Measurements from ENCODE around the gene NWD2.

Gene NWD2

GRCh38 chr4:37320513-37321235 is 76.1 kb downstream of the NWD2 start:
- TF ChIP-seq ZNF426 (tag by site-specific recombination; IDR thresholded peaks at IDR 0.05) (no peak), ZSCAN4 (tag by site-specific recombination; IDR thresholded peaks at IDR 0.05) (no peak)
- POLR2A ChIA-PET: no interaction called here
- H3K4me3 ChIP-seq (ENCODE audit: low read depth, low read length): no peak overlapping the region
- CTCF ChIA-PET: no interaction called here
- no peaks in the 10 kb centered on the region for H3K4me1 ChIP-seq (ENCODE audit: control insufficient read depth, insufficient read depth, low read length)
- no peak overlapping the region for H3K27ac ChIP-seq (ENCODE audit: extremely low read depth, low read depth, low read length)
- no peaks in the 10 kb centered on the region for H3K9me3 ChIP-seq (ENCODE audit: control insufficient read depth, insufficient read depth, low read depth, low read length)
- no peaks in the 10 kb centered on the region for H3K36me3 ChIP-seq (ENCODE audit: control insufficient read depth in 2 of 2, insufficient read depth in 1 of 2, low read length in 2 of 2)

- Histone ChIP-seq H3K36me3 (ENCODE audit: control insufficient read depth in 2 of 2, insufficient read depth in 1 of 2, low read length in 2 of 2) (no peaks in the 10 kb centered on the region), H3K27ac (ENCODE audit: extremely low read depth, low read depth, low read length) (no peak overlapping the region), H3K9me3 (ENCODE audit: control insufficient read depth, insufficient read depth, low read depth, low read length) (no peaks in the 10 kb centered on the region), H3K4me1 (ENCODE audit: control insufficient read depth, insufficient read depth, low read length) (no peaks in the 10 kb centered on the region), H3K4me3 (ENCODE audit: low read depth, low read length) (no peak overlapping the region)
- POLR2A ChIA-PET: no interaction called here
- CTCF ChIA-PET: no interaction called here
- TF ChIP-seq ZNF169 (tag by site-specific recombination; IDR thresholded peaks at IDR 0.05): no peak
- no peak for TF ChIP-seq ZNF513 (tag by site-specific recombination; IDR thresholded peaks at IDR 0.05)
- no peak for TF ChIP-seq ZNF280C (tag by site-specific recombination; IDR thresholded peaks at IDR 0.05)
- TF ChIP-seq SCRT1 (tag by site-specific recombination; IDR thresholded peaks at IDR 0.05; ENCODE audit: borderline replicate concordance): no peak
- no peak for TF ChIP-seq MYNN (tag by site-specific recombination; IDR thresholded peaks at IDR 0.05; ENCODE audit: borderline replicate concordance)
- TF ChIP-seq, protein P1, sequence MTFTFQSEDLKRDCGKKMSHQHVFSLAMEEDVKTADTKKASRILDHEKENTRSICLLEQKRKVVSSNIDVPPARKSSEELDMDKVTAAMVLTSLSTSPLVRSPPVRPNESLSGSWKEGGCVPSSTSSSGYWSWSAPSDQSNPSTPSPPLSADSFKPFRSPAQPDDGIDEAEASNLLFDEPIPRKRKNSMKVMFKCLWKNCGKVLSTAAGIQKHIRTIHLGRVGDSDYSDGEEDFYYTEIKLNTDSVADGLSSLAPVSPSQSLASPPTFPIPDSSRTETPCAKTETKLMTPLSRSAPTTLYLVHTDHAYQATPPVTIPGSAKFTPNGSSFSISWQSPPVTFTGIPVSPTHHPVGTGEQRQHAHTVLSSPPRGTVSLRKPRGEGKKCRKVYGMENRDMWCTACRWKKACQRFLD (tag by site-specific recombination; IDR thresholded peaks at IDR 0.05): no peak
Observed at GRCh38 chr4:37322122-37322521, 77.6 kb downstream of the NWD2 start.

GRCh38 chr4:37324546-37324945 is 80.0 kb downstream of the NWD2 start:
- Histone ChIP-seq H3K4me1 (ENCODE audit: control insufficient read depth, insufficient read depth, low read length) (no peaks in the 10 kb centered on the region), H3K4me3 (ENCODE audit: low read depth, low read length) (no peak overlapping the region), H3K36me3 (ENCODE audit: control insufficient read depth in 2 of 2, insufficient read depth in 1 of 2, low read length in 2 of 2) (no peaks in the 10 kb centered on the region), H3K9me3 (ENCODE audit: control insufficient read depth, insufficient read depth, low read depth, low read length) (no peaks in the 10 kb centered on the region), H3K27ac (ENCODE audit: extremely low read depth, low read depth, low read length) (no peak overlapping the region)
- POLR2A ChIA-PET: no interaction called here
- CTCF ChIA-PET: interaction anchor here (0.6 kb wide), 1 partner anchor 1597 kb away, joined by 3 read pairs; no protein-coding TSS in a partner anchor
- TF ChIP-seq ZNF48 (tag by site-specific recombination; IDR thresholded peaks at IDR 0.05): no peak
- TF ChIP-seq ZNF311 (tag by site-specific recombination; IDR thresholded peaks at IDR 0.05; ENCODE audit: borderline replicate concordance): no peak
- no peak for TF ChIP-seq ZNF202 (tag by site-specific recombination; IDR thresholded peaks at IDR 0.05; ENCODE audit: borderline replicate concordance)
- TF ChIP-seq, protein P2, sequence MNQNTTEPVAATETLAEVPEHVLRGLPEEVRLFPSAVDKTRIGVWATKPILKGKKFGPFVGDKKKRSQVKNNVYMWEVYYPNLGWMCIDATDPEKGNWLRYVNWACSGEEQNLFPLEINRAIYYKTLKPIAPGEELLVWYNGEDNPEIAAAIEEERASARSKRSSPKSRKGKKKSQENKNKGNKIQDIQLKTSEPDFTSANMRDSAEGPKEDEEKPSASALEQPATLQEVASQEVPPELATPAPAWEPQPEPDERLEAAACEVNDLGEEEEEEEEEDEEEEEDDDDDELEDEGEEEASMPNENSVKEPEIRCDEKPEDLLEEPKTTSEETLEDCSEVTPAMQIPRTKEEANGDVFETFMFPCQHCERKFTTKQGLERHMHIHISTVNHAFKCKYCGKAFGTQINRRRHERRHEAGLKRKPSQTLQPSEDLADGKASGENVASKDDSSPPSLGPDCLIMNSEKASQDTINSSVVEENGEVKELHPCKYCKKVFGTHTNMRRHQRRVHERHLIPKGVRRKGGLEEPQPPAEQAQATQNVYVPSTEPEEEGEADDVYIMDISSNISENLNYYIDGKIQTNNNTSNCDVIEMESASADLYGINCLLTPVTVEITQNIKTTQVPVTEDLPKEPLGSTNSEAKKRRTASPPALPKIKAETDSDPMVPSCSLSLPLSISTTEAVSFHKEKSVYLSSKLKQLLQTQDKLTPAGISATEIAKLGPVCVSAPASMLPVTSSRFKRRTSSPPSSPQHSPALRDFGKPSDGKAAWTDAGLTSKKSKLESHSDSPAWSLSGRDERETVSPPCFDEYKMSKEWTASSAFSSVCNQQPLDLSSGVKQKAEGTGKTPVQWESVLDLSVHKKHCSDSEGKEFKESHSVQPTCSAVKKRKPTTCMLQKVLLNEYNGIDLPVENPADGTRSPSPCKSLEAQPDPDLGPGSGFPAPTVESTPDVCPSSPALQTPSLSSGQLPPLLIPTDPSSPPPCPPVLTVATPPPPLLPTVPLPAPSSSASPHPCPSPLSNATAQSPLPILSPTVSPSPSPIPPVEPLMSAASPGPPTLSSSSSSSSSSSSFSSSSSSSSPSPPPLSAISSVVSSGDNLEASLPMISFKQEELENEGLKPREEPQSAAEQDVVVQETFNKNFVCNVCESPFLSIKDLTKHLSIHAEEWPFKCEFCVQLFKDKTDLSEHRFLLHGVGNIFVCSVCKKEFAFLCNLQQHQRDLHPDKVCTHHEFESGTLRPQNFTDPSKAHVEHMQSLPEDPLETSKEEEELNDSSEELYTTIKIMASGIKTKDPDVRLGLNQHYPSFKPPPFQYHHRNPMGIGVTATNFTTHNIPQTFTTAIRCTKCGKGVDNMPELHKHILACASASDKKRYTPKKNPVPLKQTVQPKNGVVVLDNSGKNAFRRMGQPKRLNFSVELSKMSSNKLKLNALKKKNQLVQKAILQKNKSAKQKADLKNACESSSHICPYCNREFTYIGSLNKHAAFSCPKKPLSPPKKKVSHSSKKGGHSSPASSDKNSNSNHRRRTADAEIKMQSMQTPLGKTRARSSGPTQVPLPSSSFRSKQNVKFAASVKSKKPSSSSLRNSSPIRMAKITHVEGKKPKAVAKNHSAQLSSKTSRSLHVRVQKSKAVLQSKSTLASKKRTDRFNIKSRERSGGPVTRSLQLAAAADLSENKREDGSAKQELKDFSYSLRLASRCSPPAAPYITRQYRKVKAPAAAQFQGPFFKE (tag by site-specific recombination; IDR thresholded peaks at IDR 0.05; ENCODE audit: borderline replicate concordance): no peak
- no peak for TF ChIP-seq FEZF1 (tag by site-specific recombination; IDR thresholded peaks at IDR 0.05)
- TF ChIP-seq ZNF658 (tag by site-specific recombination; IDR thresholded peaks at IDR 0.05): no peak
- TF ChIP-seq ZNF521 (tag by site-specific recombination; IDR thresholded peaks at IDR 0.05): no peak
- TF ChIP-seq ZNF514 (tag by site-specific recombination; IDR thresholded peaks at IDR 0.05): no peak
- no peak for TF ChIP-seq ZNF645 (tag by site-specific recombination; IDR thresholded peaks at IDR 0.05)
